HS-5 (cell line): ENCODE data around the gene ZDHHC21.

Experiments
- DNase-seq: peaks from one replicate; pipeline ENCODE4 v3.0.0-alpha.2; 2012; ENCODE audit warnings: low read depth

The ZDHHC21 gene

GRCh38 chr9:14616188-14616982 is 76.8 kb downstream of the ZDHHC21 start:
- DNase-seq = peak; percentile 19

DNA sequence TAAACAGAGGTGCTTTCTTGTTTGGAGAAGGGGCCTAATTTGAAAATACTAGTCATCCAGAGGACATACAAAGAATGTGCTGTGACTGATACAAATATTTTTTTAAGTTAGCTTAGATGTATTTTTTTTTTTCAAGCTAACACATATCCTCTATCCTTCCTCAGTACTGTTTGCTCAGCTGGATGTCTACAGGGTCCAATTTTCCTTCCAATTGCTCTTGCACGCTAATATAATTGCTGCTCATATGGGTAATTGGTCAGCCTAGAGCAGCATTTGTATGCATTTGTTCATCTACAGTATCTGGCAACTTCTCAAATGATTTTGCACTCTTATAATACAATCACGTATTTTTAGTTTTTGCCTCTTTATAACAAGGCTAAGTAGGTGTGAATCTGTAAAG is 84.7 kb downstream of the ZDHHC21 start:
- no peak for DNase-seq

- no peak for DNase-seq
Measured at GRCh38 chr9:14597171-14597799, 95.9 kb downstream of the ZDHHC21 start.

DNA sequence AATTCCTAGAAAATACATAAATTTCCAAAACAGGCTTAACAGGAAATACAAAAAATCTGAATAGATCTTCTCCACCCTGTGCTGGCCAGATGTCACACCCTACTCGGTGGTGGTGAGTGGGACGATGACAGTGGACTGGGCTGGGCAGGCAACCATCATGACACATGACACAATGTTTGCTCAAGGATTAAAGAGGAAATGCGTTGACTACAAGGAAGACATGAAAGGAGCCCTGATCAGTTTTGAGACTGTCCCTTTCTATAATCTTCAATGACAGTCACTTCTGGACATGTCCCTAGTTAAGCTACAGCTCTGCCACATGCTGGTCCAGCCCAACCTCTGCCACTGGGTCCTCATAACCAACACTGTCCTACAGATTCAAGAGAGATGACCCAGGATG is 99.8 kb downstream of the ZDHHC21 start:
- DNase-seq = no peak

GRCh38 chr9:14591411-14591810 is 101.8 kb downstream of the ZDHHC21 start:
- no peak for DNase-seq

DNA sequence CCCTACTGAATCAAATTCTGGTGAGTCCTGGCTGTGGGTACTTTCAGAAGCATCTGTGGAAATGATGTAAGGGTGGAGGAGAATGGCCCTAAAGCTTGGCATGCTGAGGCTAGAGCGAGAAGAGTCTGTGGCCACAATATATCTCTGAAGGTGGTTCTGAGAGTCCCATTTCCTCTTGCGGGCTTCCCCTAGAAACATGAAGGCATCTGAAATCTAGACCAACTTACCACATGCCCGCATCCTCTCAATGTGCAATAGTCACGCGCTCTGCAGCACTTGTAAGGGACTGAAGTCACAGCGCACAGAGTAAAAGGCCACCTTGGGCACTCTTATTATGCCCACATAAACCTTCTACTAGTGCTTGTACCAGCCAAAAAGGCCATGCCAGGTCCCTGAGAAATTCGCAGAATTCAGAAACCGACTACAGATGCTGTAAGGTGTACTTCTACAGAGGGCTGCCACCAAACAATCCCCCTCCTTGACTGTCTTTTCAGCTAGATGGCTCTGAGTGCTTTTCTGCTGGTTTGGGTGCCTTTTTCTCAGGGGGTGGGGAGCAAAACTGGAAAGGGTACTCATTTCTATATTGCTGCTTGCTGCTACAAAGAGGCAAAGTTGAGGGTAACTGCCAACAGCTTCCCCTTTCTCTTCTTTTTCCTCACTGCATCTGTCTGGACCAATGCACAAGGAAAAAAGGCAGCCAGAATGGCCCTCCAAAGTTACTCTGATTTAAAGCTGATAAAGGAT is 107.3 kb downstream of the ZDHHC21 start:
- no peak for DNase-seq

DNA sequence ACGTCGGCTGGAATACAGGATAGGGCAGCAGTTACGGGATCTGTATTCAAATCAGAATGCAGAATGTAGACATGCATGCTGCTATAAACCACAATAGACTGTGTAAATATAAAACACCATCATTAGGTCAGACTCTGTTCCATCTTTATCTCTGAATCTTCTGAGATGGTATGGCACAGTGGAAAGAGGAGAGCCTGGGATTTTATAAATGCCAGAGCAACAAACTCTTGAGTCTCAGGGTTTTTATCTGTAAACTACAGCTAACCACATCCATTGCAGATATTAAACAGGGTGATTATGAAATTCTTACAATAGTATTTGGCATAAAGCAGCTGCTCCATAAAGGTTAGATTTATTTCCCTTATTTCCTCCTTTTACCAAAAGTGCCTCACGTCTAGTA is 108.7 kb downstream of the ZDHHC21 start:
- no peak for DNase-seq

GRCh38 chr9:14578030-14578429 is 115.2 kb downstream of the ZDHHC21 start:
- no peak for DNase-seq

GRCh38 chr9:14574173-14574572 is 119.1 kb downstream of the ZDHHC21 start:
- no peak for DNase-seq

DNA sequence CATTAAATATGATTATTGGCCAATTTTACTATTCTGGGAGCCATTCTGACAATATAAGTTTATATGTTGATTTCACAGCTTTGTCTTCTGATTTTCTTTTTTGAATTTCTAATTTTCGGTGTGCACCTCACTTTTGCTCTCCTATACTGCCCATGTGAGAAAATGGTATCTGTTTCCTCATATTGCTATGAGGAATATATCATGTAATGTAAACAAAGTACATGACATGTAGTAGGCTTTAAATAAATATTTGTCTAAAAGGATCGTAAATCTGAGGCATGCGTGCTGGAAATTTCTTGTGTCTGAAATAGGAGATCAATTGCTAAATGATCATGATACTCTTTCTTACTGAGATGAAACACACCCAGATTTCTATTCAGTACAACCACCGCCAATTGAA is 119.9 kb downstream of the ZDHHC21 start:
- DNase-seq = no peak

DNA sequence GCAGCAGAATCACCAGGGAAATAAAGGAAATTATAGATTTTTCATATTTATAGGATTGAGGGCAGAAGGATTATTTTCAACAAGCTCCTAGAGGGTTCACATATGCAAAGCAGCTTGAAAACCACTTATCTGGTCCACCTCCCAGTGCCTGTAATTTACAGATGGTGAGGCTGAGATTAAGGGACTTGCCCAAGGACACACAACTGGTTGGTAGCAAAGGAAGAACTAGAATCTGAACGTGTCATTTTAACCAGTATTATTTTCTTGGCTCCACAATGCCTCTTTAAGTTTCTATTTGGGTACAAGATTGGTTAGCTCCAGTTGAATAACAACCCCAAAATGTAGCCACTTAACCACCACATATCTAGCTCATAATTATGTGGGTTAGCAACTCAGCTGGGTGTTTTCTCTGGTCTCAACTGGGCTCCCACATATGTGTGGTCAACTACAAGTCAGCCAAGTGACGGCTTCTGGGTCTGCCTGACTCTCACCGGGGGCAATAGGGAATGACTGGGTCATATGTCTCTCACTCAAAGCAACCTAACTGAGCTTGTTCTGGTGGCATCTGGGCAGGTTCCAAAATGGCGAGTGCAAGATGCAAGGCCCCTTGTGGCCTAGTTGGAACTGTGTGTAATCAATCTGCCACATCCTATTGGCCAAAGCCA is 127.7 kb downstream of the ZDHHC21 start:
- no peak for DNase-seq

DNA sequence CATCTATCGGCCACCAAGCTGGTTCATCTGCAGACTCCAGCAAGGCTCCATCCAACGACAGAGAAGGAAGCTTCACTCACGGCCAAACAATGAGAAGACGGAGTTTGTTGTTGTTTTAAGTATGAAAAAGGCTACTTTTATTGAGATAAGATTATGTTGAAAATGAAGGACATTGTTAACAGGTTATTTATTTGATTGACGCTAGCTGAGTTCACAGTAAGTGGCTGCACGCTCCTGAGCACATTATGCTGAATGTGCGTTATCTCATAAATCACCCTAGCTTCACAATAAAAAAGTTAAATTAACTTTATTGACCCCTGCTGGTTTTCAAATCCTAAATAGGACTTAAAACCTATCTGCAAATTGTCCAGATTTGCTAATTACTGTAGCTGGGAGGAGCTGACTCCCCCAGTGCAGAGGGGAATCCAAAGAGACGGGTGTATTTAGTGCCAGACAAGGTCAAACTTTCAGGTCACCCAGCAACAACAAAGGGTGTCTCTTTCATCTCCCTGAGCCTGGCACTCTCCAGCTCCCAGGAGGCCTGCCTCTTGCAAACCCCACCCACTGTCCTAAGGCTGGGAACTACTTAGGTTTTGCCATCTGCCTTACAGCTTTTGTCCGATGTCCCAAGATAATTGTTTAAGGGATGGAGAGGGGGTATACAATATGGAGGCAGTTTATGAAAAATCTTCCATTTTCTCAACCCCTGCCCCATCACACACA is 129.2 kb downstream of the ZDHHC21 start:
- DNase-seq = no peak

DNA sequence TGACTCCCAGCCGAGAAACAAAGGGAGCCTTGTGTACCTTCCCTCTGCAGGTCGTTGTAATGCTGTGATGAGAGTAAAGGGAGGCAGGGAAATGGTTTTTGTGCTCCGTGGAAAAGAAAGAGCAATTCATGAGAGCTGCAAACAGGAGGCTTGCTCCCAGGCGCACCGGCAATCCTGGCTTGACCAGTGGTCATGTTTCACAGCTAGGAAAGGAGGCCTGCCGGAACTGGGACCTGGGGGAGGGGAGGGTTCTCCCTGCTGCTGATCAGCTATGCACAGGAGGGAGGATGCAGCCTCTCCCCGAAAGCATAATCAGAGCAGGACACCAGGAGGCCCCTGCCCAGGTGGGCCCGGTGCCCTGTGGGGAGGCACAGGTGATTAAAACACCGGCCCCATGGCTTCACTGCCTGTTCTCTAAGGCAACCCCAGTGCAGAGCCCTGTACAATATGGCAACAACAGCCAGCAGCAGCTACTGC is 131.3 kb downstream of the ZDHHC21 start:
- DNase-seq = no peak
